ENCODE measurements around the gene APPL2. TPM values are rescaled to one million over a fixed set of nuclear protein-coding genes. Genes with fewer than 3 reads are reported as not detected.

APPL2 gene
- total RNA-seq, 1 experiment from 2014 or later: 26.7 TPM

DNA sequence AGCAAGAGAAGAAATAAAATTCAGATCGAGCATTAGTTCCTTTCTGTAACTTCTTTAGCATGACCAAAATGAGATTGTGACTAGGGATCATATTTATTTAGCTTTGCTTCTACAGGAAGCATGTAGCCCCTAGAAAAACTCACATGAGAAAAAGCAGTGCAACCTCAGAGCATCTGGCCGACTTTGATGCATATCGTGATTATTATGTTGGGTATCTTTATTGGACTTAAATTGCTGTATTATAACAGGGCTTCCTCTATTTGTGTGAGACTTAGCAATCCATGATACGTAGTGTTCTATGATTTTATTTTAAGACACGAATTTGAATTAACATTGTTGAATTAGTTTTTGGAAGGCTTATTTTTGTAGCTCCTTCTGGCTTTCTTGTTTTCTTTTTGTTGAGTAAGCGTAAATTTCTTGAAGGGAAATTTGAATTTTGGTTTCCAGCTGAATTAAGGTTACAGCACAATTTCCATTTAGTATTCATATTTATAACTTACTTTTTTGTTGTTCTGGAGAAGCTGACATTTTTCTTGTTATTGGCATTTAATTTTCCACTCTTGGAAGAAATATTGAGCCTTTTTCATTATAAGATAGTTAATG, 94.6 kb downstream of the APPL2 start:
- H3K4me1 ChIP-seq (ENCODE audit: insufficient read depth, low read length, poor library complexity, severe bottlenecking): no peaks in the 10 kb centered on the region
- BruUV-seq (replicated peaks): no TSS peak
- DNase-seq (ENCODE audit: low spot score): no peak
- intact Hi-C loops (cut with micrococcal nuclease; ENCODE audit: unreplicated experiment): no loop called here
- no peak for TF ChIP-seq EZH2 (IDR thresholded peaks at IDR 0.05; ENCODE audit: borderline replicate concordance, low read depth, low read length, poor library complexity, severe bottlenecking)
- TF ChIP-seq, protein P1, sequence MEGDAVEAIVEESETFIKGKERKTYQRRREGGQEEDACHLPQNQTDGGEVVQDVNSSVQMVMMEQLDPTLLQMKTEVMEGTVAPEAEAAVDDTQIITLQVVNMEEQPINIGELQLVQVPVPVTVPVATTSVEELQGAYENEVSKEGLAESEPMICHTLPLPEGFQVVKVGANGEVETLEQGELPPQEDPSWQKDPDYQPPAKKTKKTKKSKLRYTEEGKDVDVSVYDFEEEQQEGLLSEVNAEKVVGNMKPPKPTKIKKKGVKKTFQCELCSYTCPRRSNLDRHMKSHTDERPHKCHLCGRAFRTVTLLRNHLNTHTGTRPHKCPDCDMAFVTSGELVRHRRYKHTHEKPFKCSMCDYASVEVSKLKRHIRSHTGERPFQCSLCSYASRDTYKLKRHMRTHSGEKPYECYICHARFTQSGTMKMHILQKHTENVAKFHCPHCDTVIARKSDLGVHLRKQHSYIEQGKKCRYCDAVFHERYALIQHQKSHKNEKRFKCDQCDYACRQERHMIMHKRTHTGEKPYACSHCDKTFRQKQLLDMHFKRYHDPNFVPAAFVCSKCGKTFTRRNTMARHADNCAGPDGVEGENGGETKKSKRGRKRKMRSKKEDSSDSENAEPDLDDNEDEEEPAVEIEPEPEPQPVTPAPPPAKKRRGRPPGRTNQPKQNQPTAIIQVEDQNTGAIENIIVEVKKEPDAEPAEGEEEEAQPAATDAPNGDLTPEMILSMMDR (conservative IDR thresholded peaks at IDR 0.05; ENCODE audit: low read depth, low read length): no peak
- H3K27ac ChIP-seq (ENCODE audit: low read depth, low read length, poor library complexity, severe bottlenecking): no peak overlapping the region
- ChIA-PET POLR2A (ENCODE audit: low non-redundant PET) (no interaction called here), CTCF (no interaction called here)
- H3K36me3 ChIP-seq (ENCODE audit: insufficient read depth, low read length, poor library complexity, severe bottlenecking): peaks cover 37% of the 10 kb centered on the region
- no peaks in the 10 kb centered on the region for H3K27me3 ChIP-seq (replicated peaks; ENCODE audit: insufficient read depth, low read depth, low read length, poor library complexity)
- H3K9me3 ChIP-seq (ENCODE audit: low read depth, low read length, poor library complexity, severe bottlenecking): no peaks in the 10 kb centered on the region
- H3K4me3 ChIP-seq (ENCODE audit: low read depth, low read length, poor library complexity, severe bottlenecking): no peak overlapping the region

DNA sequence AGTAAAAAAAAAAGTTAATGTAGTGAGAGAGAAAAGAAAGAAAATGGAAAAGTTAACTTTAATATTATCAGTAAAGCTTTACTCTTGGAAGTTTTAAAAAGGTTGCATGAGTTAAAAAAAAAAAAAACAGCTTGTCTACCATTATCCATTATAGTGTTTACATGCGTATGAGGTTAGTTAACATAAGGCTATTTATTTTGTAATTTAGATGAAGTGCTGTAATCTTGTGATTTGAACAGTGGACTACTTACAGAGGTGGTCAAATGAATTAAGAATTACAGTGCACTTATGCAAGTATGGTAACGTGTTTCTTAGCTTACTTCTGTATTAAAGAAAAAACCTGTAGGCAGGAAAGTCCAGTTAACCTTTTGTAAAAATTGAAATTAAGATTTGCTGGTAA, 97.7 kb downstream of the APPL2 start:
- Histone ChIP-seq H3K4me3 (ENCODE audit: low read depth, low read length, poor library complexity, severe bottlenecking) (no peak overlapping the region), H3K27me3 (replicated peaks; ENCODE audit: insufficient read depth, low read depth, low read length, poor library complexity) (no peaks in the 10 kb centered on the region), H3K27ac (ENCODE audit: low read depth, low read length, poor library complexity, severe bottlenecking) (no peak overlapping the region), H3K36me3 (ENCODE audit: insufficient read depth, low read length, poor library complexity, severe bottlenecking) (peaks cover 27% of the 10 kb centered on the region), H3K9me3 (ENCODE audit: low read depth, low read length, poor library complexity, severe bottlenecking) (no peaks in the 10 kb centered on the region), H3K4me1 (ENCODE audit: insufficient read depth, low read length, poor library complexity, severe bottlenecking) (no peaks in the 10 kb centered on the region)
- BruUV-seq (replicated peaks): no TSS peak
- ChIA-PET CTCF (no interaction called here), POLR2A (ENCODE audit: low non-redundant PET) (no interaction called here)
- DNase-seq (ENCODE audit: low spot score): no peak
- intact Hi-C loops (cut with micrococcal nuclease; ENCODE audit: unreplicated experiment): no loop called here
- TF ChIP-seq, protein P1 (conservative IDR thresholded peaks at IDR 0.05; ENCODE audit: low read depth, low read length): no peak
- no peak for TF ChIP-seq EZH2 (IDR thresholded peaks at IDR 0.05; ENCODE audit: borderline replicate concordance, low read depth, low read length, poor library complexity, severe bottlenecking)

Other genes starting within 250 kb of the APPL2 start
- gene NOPCHAP1, start 249.9 kb downstream of the APPL2 start, total RNA-seq (2021): 31.2 and 32.5 TPM in 2 replicates
- 3.4 and 4.9 TPM in 2 replicates for gene ALDH1L2, start 151.7 kb downstream of the APPL2 start, total RNA-seq (2021)
- gene WASHC4, start 128.4 kb downstream of the APPL2 start, total RNA-seq (2021): 37.0 and 39.1 TPM in 2 replicates
- gene C12orf75, start 94.5 kb upstream of the APPL2 start, total RNA-seq (2021): 46.0 and 47.4 TPM in 2 replicates

All from A673 (cell line).